Right atrium auricular region (tissue), 2 donors: ENCODE data around the gene FLOT2. TPM values are rescaled to one million over a fixed set of nuclear protein-coding genes. Genes with fewer than 3 reads are reported as not detected.
A peak's percentile ranks its signal among the peaks of the same experiment; 100 is the strongest.

Experiments
- DNase-seq: peaks from one replicate; pipeline ENCODE4 v3.0.0-alpha.2; 2019; ENCODE audit warnings: low spot score
- H3K27ac ChIP-seq, 2 donors: fragments of 200-600 bp; sonication (generic); 1 replicate in 1 of 2; 2 replicates in 1 of 2; pipeline ENCODE4 v1.5.1; 2016 to 2019
- H3K27me3 ChIP-seq, 2 donors: fragments of 200-600 bp; sonication (generic); one replicate each; pipeline versions ENCODE4 v1.5.1 to v1.6.0; 2017 to 2019
- H3K36me3 ChIP-seq: fragments of 200-600 bp; sonication (generic); one replicate; pipeline ENCODE4 v1.5.1; 2016
- H3K4me1 ChIP-seq, 2 donors: fragments of 200-600 bp; sonication (generic); one replicate each; pipeline versions ENCODE4 v1.5.1 to v1.6.0; 2017 to 2019
- H3K4me3 ChIP-seq, 2 donors: fragments of 200-600 bp; sonication (generic); 1 replicate in 1 of 2; 2 replicates in 1 of 2; pipeline ENCODE4 v1.5.1; 2017 to 2019; ENCODE audit warnings: mild to moderate bottlenecking in 1 of 2, moderate library complexity in 1 of 2
- H3K9me3 ChIP-seq, 2 donors: fragments of 200-600 bp; sonication (generic); one replicate each; pipeline ENCODE4 v1.5.1; 2019
- total RNA-seq, 2 donors: library from RNA; depleted of rRNA; stranded (reverse); fragments of >200 nt; gene quantifications; one replicate each; pipeline ENCODE4 v1.1.0, GENCODE V29; 2016
- TF ChIP-seq, protein P1 (sequence below), 2 donors: fragments of 200-600 bp; sonication (generic); IDR thresholded peaks; one replicate each; pipeline ENCODE4 v1.5.1; 2019; ENCODE audit warnings: antibody characterized with exemption in 2 of 2

FLOT2 gene
- total RNA-seq, 2 donors from 2014 or later: 52.8 to 57.7 TPM

DNA sequence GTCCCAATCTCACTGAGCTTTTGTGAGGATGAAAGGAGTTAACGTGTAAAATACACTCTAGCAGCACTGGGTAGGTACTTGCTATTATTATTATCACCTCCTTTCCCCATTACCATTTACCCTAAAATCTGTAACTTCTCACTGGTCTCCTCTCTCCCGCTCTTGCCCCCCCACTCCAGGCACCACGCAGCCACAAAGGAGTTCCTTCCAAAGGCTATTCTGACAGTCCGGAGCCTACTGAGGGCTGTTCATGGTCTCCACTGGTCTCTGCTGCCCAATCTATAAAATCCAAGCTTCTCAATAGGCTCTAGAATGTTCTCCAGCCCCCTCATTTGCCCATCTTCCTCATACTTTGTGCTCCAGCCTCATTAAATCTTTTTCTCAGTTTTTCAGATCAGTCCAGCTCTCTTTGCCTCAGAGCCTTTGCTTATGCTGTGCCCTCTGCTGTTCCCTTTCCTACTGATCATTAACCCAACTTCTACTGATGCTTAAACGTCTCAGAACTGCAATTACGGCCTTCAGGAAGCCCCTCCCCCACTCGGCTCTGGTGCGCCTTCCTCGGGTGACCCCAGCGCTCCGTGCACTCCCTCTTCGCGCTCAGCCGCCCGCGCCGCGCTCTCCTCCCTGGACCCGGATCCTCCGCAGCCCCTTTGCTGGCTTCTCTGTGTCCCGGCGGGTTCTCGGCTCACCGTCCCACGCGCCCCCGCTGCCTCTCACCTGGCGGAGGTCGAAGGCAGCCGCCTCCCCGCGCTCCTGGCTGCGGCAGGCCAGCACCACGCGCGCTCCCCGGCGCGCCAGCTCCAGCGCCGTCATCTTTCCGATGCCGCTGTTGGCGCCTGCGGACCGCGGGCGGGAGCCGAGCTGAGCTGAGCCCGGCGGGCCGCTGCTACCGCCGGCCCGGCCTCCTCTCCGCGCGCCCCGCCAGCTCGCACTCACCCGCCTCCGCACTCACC is 4.6 kb upstream of the FLOT2 start:
- Histone ChIP-seq H3K4me3 (peak overlapping the region; percentile 64), H3K27ac (peak overlapping the region; percentile 74 to 77), H3K4me1 (peaks cover 0 to 35% of the 10 kb centered on the region in 2 donors), H3K27me3 (no peaks in the 10 kb centered on the region), H3K9me3 (no peaks in the 10 kb centered on the region), H3K36me3 (peaks cover 12% of the 10 kb centered on the region)
- no peak for DNase-seq
- TF ChIP-seq, protein P1, sequence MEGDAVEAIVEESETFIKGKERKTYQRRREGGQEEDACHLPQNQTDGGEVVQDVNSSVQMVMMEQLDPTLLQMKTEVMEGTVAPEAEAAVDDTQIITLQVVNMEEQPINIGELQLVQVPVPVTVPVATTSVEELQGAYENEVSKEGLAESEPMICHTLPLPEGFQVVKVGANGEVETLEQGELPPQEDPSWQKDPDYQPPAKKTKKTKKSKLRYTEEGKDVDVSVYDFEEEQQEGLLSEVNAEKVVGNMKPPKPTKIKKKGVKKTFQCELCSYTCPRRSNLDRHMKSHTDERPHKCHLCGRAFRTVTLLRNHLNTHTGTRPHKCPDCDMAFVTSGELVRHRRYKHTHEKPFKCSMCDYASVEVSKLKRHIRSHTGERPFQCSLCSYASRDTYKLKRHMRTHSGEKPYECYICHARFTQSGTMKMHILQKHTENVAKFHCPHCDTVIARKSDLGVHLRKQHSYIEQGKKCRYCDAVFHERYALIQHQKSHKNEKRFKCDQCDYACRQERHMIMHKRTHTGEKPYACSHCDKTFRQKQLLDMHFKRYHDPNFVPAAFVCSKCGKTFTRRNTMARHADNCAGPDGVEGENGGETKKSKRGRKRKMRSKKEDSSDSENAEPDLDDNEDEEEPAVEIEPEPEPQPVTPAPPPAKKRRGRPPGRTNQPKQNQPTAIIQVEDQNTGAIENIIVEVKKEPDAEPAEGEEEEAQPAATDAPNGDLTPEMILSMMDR (IDR thresholded peaks at IDR 0.05): no peak

DNA sequence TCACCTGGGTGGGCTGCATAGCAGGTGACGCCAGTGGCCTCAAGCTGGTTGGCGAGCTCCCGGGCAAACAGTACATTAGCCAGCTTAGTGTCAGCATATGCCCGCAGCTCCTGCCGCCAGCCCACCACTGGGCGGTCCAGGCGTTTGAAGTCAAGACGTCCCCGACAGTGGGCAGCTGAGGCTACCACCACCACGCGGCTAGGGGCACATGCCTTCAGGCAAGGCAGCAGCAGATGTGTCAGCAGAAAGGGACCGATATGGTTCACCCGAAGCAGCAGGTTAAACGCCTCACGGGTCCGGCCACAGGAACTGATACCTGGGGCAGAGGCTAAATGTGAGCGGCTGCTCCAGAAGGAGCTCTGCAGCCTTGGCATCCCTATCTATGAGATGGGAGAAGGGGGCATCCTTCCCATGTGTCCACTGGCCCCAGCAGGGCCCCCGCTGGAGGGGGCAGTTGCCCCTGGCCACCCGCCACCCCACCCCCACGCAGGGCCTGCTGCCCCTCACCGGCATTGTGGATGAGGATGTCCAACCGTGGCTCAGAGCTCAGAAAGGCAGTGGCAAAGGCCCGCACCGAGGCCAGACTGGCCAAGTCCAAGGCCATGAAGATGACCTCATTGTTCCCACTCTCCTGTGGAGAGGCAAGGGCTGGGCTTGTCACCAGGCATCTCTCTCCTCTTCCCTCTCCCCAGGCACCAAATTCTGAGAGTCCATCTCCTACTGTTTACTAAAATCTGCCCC is 3.6 kb upstream of the FLOT2 start:
- TF ChIP-seq, protein P1 (IDR thresholded peaks at IDR 0.05): no peak
- no peak overlapping the region for H3K4me3 ChIP-seq

DNA sequence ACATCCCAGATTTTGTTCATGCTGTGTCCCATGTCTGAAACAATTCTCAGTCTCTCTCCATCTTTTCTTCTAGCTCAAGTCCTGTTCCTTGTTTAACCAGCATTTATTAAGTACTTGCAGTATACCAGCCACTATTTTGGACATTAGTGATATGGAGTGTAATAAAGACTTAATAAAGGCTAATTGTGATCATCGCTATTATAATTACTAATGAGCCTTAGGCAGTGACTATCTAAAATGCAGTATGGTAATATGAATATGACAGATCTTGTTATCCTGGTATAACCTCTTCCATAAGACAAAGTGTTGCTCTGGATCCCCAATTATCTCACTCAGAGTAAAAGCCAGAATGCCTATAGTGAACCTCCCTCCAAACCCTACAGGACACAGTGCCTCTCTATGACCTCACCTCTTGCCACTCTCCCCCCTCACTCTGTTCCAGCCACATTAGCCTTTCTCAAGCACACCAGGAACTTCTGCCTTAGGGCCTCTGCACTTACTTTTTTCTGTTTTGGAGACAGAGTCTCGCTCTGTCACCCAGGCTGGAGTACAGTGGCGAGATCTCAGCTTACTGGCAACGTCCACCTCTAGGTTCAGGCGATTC is 1.8 kb upstream of the FLOT2 start:
- Histone ChIP-seq H3K4me3 (no peak overlapping the region), H3K9me3 (no peaks in the 10 kb centered on the region), H3K4me1 (peaks cover 0 to 46% of the 10 kb centered on the region in 2 donors), H3K27me3 (no peaks in the 10 kb centered on the region), H3K36me3 (no peaks in the 10 kb centered on the region), H3K27ac (no peak overlapping the region)
- no peak for DNase-seq
- TF ChIP-seq, protein P1 (IDR thresholded peaks at IDR 0.05): no peak

More for the DNA sequence above, 3.6 kb upstream of the FLOT2 start:
- H3K9me3 ChIP-seq: no peaks in the 10 kb centered on the region
- DNase-seq: no peak
- no peak overlapping the region for H3K27ac ChIP-seq
- peaks cover 0 to 41% of the 10 kb centered on the region in 2 donors for H3K4me1 ChIP-seq
- no peaks in the 10 kb centered on the region for H3K27me3 ChIP-seq
- H3K36me3 ChIP-seq: peaks cover 7% of the 10 kb centered on the region

DNA sequence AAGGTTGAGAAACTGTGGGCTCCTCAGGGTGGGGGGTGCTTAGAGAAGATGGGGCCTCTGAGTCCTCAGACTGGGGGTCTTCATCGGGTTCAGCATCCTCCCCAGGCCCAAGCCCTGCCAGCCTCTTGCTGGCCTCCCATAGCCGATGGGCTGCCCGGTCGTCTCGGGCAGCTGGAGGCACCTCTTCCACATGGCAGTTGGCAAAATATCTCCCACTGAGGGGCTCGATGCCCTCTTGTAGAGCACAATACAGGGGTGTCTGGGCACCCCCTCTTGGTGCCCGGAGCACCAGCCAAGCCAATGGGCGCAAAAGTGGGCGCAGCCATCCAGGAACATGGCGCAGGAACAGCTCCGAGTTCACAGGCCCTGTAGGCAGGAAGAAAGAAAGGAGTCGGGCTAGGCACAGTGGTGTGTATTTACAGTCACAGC is 1.0 kb upstream of the FLOT2 start:
- Histone ChIP-seq H3K9me3 (no peaks in the 10 kb centered on the region), H3K36me3 (no peaks in the 10 kb centered on the region), H3K27ac (peak overlapping the region; percentile 85 to 93), H3K4me3 (no peak overlapping the region), H3K4me1 (peaks cover 0 to 49% of the 10 kb centered on the region in 2 donors), H3K27me3 (no peaks in the 10 kb centered on the region)
- TF ChIP-seq, protein P1 (IDR thresholded peaks at IDR 0.05): no peak
- no peak for DNase-seq

DNA sequence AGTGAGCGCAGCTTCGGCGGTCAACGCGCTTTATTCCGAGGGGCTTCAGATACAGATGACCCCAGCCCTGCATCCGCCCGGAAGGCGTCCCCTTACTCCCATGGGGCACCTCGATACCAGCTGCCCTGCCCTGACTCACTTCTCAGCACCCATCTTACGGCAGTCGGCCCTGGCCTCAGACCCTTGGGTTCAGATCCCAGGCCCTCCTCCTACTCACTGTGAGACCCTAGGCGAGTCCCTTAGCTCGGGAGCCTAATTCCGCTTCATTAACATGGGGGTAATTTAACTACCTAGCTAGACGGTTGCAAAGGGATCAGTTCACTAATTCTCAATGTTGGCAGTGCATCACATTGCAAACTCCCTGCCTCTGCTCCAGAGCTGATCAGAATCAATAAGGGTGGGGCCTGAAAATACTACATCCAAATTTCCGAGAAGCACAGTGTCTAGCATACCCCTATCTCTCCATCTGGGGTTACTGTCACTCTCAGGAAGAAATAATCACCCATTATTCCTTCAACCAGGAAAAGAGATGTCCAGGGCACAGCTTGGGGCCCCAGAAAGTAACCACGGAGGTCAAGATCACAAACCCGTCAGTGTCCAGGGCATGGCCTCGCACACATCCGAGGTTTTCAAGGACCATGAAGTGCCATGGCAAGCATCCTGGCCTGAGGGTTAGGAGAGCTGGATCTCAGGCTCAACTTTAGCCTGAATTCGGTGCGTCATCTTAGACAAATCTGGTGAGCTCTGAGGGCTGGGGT is 415 bp upstream of the FLOT2 start:
- Histone ChIP-seq H3K4me3 (peak overlapping the region; percentile 82 to 97), H3K4me1 (peaks cover 0 to 47% of the 10 kb centered on the region in 2 donors), H3K27me3 (no peaks in the 10 kb centered on the region), H3K27ac (peak overlapping the region; percentile 85 to 93), H3K36me3 (no peaks in the 10 kb centered on the region), H3K9me3 (no peaks in the 10 kb centered on the region)
- TF ChIP-seq, protein P1 (IDR thresholded peaks at IDR 0.05): no peak
- no peak for DNase-seq
